ENCODE measurements around the gene ERICH6B. TPM values are rescaled to one million over a fixed set of nuclear protein-coding genes. Genes with fewer than 3 reads are reported as not detected.
"Not testable (repeated sequence)": the region's sequence is repeated elsewhere in the genome, so short reads cannot be mapped to it uniquely, and the experiment has no call there.

Gene ERICH6B
- total and polyA plus RNA-seq, 8 donors: not detected

GRCh38 chr13:45658586-45659235, 43.2 kb upstream of the ERICH6B start:
- H3K27ac ChIP-seq: no peak overlapping the region
- H3K36me3 ChIP-seq: no peaks in the 10 kb centered on the region
- H3K27me3 ChIP-seq: no peaks in the 10 kb centered on the region
- no peak for DNase-seq
- H3K9me3 ChIP-seq: peaks cover 0 to 7% (median 0%) of the 10 kb centered on the region in 4 donors
- H3K4me1 ChIP-seq: no peaks in the 10 kb centered on the region
- TF ChIP-seq POLR2AphosphoS5 (IDR thresholded peaks at IDR 0.05) (no peak), CTCF (IDR thresholded peaks at IDR 0.05) (no peak), EP300 (IDR thresholded peaks at IDR 0.05) (no peak), POLR2A (IDR thresholded peaks at IDR 0.05) (no peak)
- intact Hi-C loops (cut with DNase I; ENCODE audit: low total_unique reads): no loop called here
- 82 to 92% (median 89%) methylated on average over 5 of the region's 5 CpGs for WGBS, 5 donors
- no peak overlapping the region for H3K4me3 ChIP-seq

DNA sequence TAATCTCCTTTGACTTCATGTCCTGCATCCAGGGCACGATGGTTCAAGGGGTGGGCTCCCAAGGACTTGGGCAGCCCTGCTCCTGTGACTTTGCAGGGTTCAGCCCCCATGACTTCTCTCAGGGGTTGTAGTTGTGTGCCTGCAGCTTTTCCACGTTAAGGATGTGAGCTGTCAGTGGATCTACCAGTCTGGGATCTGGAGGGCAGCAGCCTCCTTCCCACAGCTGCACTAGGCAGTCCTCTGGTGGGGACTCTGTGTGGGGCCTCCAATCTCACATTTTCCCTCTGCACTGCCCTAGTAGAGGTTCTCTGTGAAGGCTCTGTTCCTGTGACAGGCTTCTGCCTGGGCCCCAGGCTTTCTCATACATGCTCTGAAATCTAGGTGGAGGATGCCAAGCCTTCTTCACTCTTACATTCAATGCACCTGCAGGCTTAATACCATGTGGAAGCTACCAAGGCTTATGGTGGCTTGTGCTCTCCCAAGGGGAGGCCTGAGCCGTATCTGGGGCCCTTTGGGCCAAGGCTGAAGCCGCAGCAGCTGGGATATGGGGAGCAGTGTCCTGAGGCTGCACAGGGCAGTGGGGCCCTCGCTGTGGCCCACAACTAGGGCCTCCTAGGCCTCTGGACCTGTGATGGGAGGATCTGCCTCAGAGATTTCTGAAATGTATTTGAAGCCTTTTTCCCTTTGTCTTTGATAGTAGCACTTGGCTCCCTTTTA, 39.3 kb upstream of the ERICH6B start:
- intact Hi-C loops (cut with DNase I; ENCODE audit: low total_unique reads): no loop called here
- peaks cover 0 to 7% (median 0%) of the 10 kb centered on the region in 4 donors for H3K9me3 ChIP-seq
- H3K36me3 ChIP-seq: no peaks in the 10 kb centered on the region
- TF ChIP-seq CTCF (IDR thresholded peaks at IDR 0.05) (no peak), POLR2A (IDR thresholded peaks at IDR 0.05) (no peak), POLR2AphosphoS5 (IDR thresholded peaks at IDR 0.05) (no peak), EP300 (IDR thresholded peaks at IDR 0.05) (no peak)
- no peak overlapping the region for H3K4me3 ChIP-seq
- no peaks in the 10 kb centered on the region for H3K4me1 ChIP-seq
- no peak for DNase-seq
- 69 to 89% (median 82%) methylated on average over 4 to 5 of the region's 5 CpGs for WGBS, 5 donors
- no peak overlapping the region for H3K27ac ChIP-seq
- H3K27me3 ChIP-seq: no peaks in the 10 kb centered on the region

- DNase-seq; H3K27ac ChIP-seq; H3K4me1 ChIP-seq; intact Hi-C loops (cut with DNase I; ENCODE audit: low total_unique reads); H3K36me3 ChIP-seq; H3K27me3 ChIP-seq; H3K4me3 ChIP-seq: not testable (repeated sequence)
- 77 to 92% (median 78%) methylated on average over 9 to 10 of the region's 17 CpGs; no CpG with 5 or more reads in 2 of the 5 donors for WGBS, 5 donors
- H3K9me3 ChIP-seq: peaks cover 0 to 24% (median 13%) of the 10 kb centered on the region in 4 donors
Observed at GRCh38 chr13:45645263-45645662, 29.7 kb upstream of the ERICH6B start.

DNA sequence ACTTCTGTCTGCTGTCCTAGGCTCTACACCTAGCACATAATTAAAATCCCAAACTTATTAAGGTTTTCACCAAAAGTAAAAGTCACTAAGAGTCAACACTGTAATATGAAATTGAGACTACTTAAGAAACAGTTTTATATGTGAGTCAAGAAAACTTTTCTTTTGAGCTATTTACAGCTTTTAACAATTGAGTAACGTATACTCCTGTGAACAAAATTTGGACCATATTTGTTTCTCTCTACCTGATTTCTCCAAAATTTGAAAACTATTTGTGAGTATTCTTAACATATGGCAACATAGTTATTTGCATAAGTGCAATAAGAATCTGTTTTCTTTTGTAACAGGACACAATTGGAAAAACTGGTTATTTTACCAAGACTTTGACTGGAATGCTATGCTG, 26.6 kb upstream of the ERICH6B start:
- DNase-seq; intact Hi-C loops (cut with DNase I; ENCODE audit: low total_unique reads); H3K4me1 ChIP-seq; H3K27ac ChIP-seq; H3K36me3 ChIP-seq; H3K4me3 ChIP-seq; H3K27me3 ChIP-seq: not testable (repeated sequence)
- 86 to 98% (median 93%) methylated on average over 1 of the region's 1 CpG for WGBS, 5 donors
- peaks cover 0 to 24% (median 13%) of the 10 kb centered on the region in 4 donors for H3K9me3 ChIP-seq

GRCh38 chr13:45635291-45635690, 19.8 kb upstream of the ERICH6B start:
- H3K36me3 ChIP-seq; H3K27me3 ChIP-seq; intact Hi-C loops (cut with DNase I; ENCODE audit: low total_unique reads); H3K9me3 ChIP-seq; H3K27ac ChIP-seq; DNase-seq; H3K4me1 ChIP-seq; H3K4me3 ChIP-seq: not testable (repeated sequence)
- 84 to 96% (median 96%) methylated on average over 1 of the region's 1 CpG for WGBS, 5 donors

GRCh38 chr13:45630791-45631190, 15.3 kb upstream of the ERICH6B start:
- TF ChIP-seq EP300 (IDR thresholded peaks at IDR 0.05): no peak
- TF ChIP-seq POLR2A (IDR thresholded peaks at IDR 0.05): no peak
- no peak for TF ChIP-seq CTCF (IDR thresholded peaks at IDR 0.05)
- no peak for TF ChIP-seq POLR2AphosphoS5 (IDR thresholded peaks at IDR 0.05)
- no peak overlapping the region for H3K4me3 ChIP-seq
- peaks cover 0 to under 1% (median 0%) of the 10 kb centered on the region in 4 donors for H3K9me3 ChIP-seq
- no peak overlapping the region for H3K27ac ChIP-seq
- no peak for DNase-seq
- H3K36me3 ChIP-seq: no peaks in the 10 kb centered on the region
- intact Hi-C loops (cut with DNase I; ENCODE audit: low total_unique reads): no loop called here
- H3K27me3 ChIP-seq: no peaks in the 10 kb centered on the region
- 74 to 81% (median 76%) methylated on average over 7 of the region's 7 CpGs for WGBS, 5 donors
- H3K4me1 ChIP-seq: no peaks in the 10 kb centered on the region

Measured in stomach (tissue), 9 donors.